Lower leg skin (tissue), 3 donors: ENCODE data around the gene PGBD5.

Source experiments
- POLR2A ChIP-seq, 2 donors: fragments of 450-650 bp; IDR thresholded peaks; one replicate each; pipeline ENCODE4 v1.6.1; 2016 to 2017; ENCODE audit warnings: antibody characterized with exemption in 2 of 2, mild to moderate bottlenecking in 1 of 2, moderate library complexity in 1 of 2
- TF ChIP-seq, protein P1 (sequence below), 3 donors: fragments of 450-650 bp; IDR thresholded peaks; one replicate each; pipeline ENCODE4 v1.5.1; 2016; ENCODE audit warnings: antibody characterized with exemption in 3 of 3, mild to moderate bottlenecking in 3 of 3, moderate library complexity in 2 of 3

DNA sequence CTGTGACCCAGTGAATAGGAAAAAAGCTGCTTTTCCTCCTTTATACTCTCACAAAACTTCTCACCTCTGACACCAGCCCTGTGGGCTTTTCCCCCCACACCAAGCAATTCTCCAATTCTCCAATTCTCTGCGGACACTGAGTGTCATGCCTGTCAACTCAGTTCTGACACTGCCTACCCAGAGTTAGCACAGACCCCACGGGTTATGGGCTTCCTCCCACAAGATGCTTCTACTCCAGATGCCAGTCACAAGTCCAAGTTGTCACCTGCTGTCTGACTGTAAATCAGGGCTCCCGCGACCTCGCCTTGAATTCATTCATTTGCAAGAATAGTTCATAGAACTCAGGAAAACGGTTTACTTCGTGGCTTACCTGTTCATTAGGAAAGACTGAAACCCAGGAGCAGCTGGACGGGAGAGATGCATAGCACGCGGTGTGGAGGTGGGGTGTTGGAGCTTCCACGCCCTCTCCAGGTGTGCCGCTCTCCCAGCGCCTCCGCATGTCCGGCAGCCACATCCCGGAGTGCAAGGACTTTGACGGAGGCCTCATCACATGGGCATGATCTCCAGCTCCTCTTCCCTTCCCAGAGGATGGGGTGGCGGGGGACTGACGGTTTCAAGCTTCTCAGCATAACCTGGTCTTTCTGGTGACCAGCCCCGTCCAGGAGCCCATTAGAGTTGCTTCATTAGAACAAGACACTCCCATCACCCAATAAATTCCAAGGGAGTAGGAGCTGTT, 154.7 kb downstream of the PGBD5 start:
- TF ChIP-seq, protein P1, sequence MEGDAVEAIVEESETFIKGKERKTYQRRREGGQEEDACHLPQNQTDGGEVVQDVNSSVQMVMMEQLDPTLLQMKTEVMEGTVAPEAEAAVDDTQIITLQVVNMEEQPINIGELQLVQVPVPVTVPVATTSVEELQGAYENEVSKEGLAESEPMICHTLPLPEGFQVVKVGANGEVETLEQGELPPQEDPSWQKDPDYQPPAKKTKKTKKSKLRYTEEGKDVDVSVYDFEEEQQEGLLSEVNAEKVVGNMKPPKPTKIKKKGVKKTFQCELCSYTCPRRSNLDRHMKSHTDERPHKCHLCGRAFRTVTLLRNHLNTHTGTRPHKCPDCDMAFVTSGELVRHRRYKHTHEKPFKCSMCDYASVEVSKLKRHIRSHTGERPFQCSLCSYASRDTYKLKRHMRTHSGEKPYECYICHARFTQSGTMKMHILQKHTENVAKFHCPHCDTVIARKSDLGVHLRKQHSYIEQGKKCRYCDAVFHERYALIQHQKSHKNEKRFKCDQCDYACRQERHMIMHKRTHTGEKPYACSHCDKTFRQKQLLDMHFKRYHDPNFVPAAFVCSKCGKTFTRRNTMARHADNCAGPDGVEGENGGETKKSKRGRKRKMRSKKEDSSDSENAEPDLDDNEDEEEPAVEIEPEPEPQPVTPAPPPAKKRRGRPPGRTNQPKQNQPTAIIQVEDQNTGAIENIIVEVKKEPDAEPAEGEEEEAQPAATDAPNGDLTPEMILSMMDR (IDR thresholded peaks at IDR 0.05), result no peak
- TF ChIP-seq POLR2A (IDR thresholded peaks at IDR 0.05), result no peak
